ENCODE results near the gene SUPT3H.

Gene SUPT3H

GRCh38 chr6:45377554-45378333 lies at the start of gene SUPT3H:
TSS of gene SUPT3H (minus strand) at chr6:45377934.
- DNase-seq, result peak; percentile 95

GRCh38 chr6:45426251-45426650 lies 48.5 kb upstream of the SUPT3H start:
- no peak for DNase-seq

GRCh38 chr6:45424451-45424861 lies 46.7 kb upstream of the SUPT3H start:
- DNase-seq, result peak; percentile 51

GRCh38 chr6:45423824-45424450 lies 46.2 kb upstream of the SUPT3H start:
- DNase-seq, result no peak

GRCh38 chr6:45423111-45423823 lies 45.5 kb upstream of the SUPT3H start:
- DNase-seq, result peak; percentile 58

GRCh38 chr6:45422503-45423110 lies 44.9 kb upstream of the SUPT3H start:
- peak; percentile 76 for DNase-seq

GRCh38 chr6:45421709-45422502 lies 44.2 kb upstream of the SUPT3H start:
- DNase-seq, result peak; percentile 76

GRCh38 chr6:45420909-45421708 lies 43.4 kb upstream of the SUPT3H start:
- no peak for DNase-seq

GRCh38 chr6:45420083-45420908 lies 42.6 kb upstream of the SUPT3H start:
- DNase-seq, result peak; percentile 76

- peak; percentile 77 for DNase-seq
Measured at GRCh38 chr6:45419571-45420082, 41.9 kb upstream of the SUPT3H start.

GRCh38 chr6:45417436-45417835 lies 39.7 kb upstream of the SUPT3H start:
- DNase-seq, result no peak

- no peak for DNase-seq
Measured at GRCh38 chr6:45416700-45417099, 39.0 kb upstream of the SUPT3H start.

GRCh38 chr6:45415788-45416518 lies 38.2 kb upstream of the SUPT3H start:
- no peak for DNase-seq

- no peak for DNase-seq
Measured at GRCh38 chr6:45415315-45415714, 37.6 kb upstream of the SUPT3H start.

- DNase-seq, result no peak
Measured at GRCh38 chr6:45411959-45412358, 34.2 kb upstream of the SUPT3H start.

- no peak for DNase-seq
Measured at GRCh38 chr6:45400021-45400420, 22.3 kb upstream of the SUPT3H start.

GRCh38 chr6:45398075-45398813 lies 20.5 kb upstream of the SUPT3H start:
- DNase-seq, result peak; percentile 28

GRCh38 chr6:45394586-45395095 lies 16.9 kb upstream of the SUPT3H start:
- DNase-seq, result no peak

- no peak for DNase-seq
Measured at GRCh38 chr6:45388328-45388727, 10.6 kb upstream of the SUPT3H start.
